HUES48 (cell line): ENCODE results near the gene TRPC4AP.

Source experiments
- H3K27ac ChIP-seq: one replicate; pipeline ENCODE4 v1.7.0; 2013; ENCODE audit warnings: low read depth, low read length, inconsistent platforms
- H3K27me3 ChIP-seq: 2 replicates; pipeline ENCODE4 v1.6.1; 2013; ENCODE audit warnings: mild to moderate bottlenecking, low read length; ENCODE audit not compliant: control insufficient read depth, insufficient read depth
- H3K36me3 ChIP-seq: 2 replicates; pipeline ENCODE4 v1.6.1; 2013; ENCODE audit warnings: low read length; ENCODE audit not compliant: control insufficient read depth, insufficient read depth
- H3K4me1 ChIP-seq: 2 replicates; pipeline ENCODE4 v1.6.1; 2013; ENCODE audit warnings: mild to moderate bottlenecking, low read length; ENCODE audit not compliant: control insufficient read depth, insufficient read depth
- H3K4me3 ChIP-seq: 2 replicates; pipeline ENCODE4 v1.5.1; 2013; ENCODE audit warnings: mild to moderate bottlenecking, low read depth, low read length
- H3K9ac ChIP-seq: 2 replicates; pipeline ENCODE4 v1.6.1; 2013; ENCODE audit warnings: mild to moderate bottlenecking, low read depth, low read length, moderate library complexity
- H3K9me3 ChIP-seq: 2 replicates; pipeline ENCODE4 v1.6.1; 2013; ENCODE audit warnings: low read length; ENCODE audit not compliant: control insufficient read depth, insufficient read depth

Gene TRPC4AP

DNA sequence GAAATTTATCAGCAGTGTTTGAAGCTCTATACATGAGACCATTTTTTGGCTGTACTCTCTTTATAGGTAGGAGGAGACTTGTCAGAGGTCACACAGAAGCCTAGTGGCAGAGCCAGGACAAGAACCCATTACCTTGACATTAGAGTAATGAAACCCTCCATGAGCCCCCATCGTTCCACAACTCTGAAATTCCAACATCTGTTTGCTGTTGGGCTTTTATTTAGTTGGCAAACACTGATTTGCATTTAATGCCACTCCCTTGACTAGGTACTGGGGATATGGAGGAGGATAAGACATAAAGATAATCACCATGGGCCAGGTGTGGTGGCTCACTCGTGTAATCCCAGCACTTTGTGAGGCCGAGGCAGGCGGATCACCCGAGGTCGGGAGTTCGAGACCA lies 138.6 kb downstream of the TRPC4AP start:
- H3K36me3 ChIP-seq, result peaks cover 19% of the 10 kb centered on the region
- no peak overlapping the region for H3K27ac ChIP-seq
- H3K9me3 ChIP-seq, result no peaks in the 10 kb centered on the region
- peaks cover 21% of the 10 kb centered on the region for H3K4me1 ChIP-seq
- H3K9ac ChIP-seq, result no peak overlapping the region
- no peaks in the 10 kb centered on the region for H3K27me3 ChIP-seq
- H3K4me3 ChIP-seq, result no peak overlapping the region

DNA sequence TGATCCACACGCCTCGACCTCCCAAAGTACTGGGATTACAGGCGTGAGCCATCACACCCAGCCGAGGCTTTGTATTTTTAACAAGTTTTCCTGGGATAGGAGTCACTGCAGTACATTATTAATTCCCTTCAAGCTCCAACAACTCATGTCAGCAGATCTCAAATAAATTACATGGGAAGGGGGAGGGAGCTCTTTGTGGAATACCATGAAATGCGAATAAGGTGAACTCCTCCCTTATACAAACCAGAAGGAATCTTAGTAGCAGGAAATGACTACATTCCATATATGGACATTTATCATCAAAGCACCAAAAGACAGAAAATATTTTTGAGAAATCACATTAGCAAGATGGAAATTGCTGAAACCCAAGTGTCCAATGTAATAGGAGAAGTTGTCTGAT lies 139.9 kb downstream of the TRPC4AP start:
- Histone ChIP-seq H3K9me3 (no peaks in the 10 kb centered on the region), H3K36me3 (peaks cover 19% of the 10 kb centered on the region), H3K9ac (no peak overlapping the region), H3K27ac (no peak overlapping the region), H3K27me3 (no peaks in the 10 kb centered on the region), H3K4me1 (peaks cover 21% of the 10 kb centered on the region), H3K4me3 (no peak overlapping the region)
